ENCODE measurements around the gene HSPBP1.

The HSPBP1 gene

GRCh38 chr19:55284405-55285058 is 4.6 kb upstream of the HSPBP1 start:
- no peak for TF ChIP-seq CTCF (IDR thresholded peaks at IDR 0.05; ENCODE audit: low read length, missing control alignments)
- no peak for DNase-seq (ENCODE audit: low read depth)
- H3K4me3 ChIP-seq (replicated peaks; ENCODE audit: low read depth, low read length) = peak overlapping the region; percentile 51

GRCh38 chr19:55283548-55284377 is 3.9 kb upstream of the HSPBP1 start, which contains the start of gene BRSK1:
TSS of gene BRSK1 (plus strand) at chr19:55283997. CDS start at chr19:55284443, 446 bp downstream.
- no peak for TF ChIP-seq CTCF (IDR thresholded peaks at IDR 0.05; ENCODE audit: low read length, missing control alignments)
- peak; percentile 60 for DNase-seq (ENCODE audit: low read depth)
- peak within 1 kb of the TSS; percentile 51 for H3K4me3 ChIP-seq (replicated peaks; ENCODE audit: low read depth, low read length)

- no peak for TF ChIP-seq CTCF (IDR thresholded peaks at IDR 0.05; ENCODE audit: low read length, missing control alignments)
- peak overlapping the region; percentile 91 for H3K4me3 ChIP-seq (replicated peaks; ENCODE audit: low read depth, low read length)
- DNase-seq (ENCODE audit: low read depth) = no peak
These were observed 570 bp downstream of the HSPBP1 start for GRCh38 chr19:55279340-55279739.

- TF ChIP-seq CTCF (IDR thresholded peaks at IDR 0.05; ENCODE audit: low read length, missing control alignments) = no peak
- no peak for DNase-seq (ENCODE audit: low read depth)
- peak overlapping the region; percentile 91 for H3K4me3 ChIP-seq (replicated peaks; ENCODE audit: low read depth, low read length)
These were observed 1.3 kb downstream of the HSPBP1 start for GRCh38 chr19:55278391-55279135.

GRCh38 chr19:55277494-55277893 is 2.4 kb downstream of the HSPBP1 start:
- no peak for DNase-seq (ENCODE audit: low read depth)
- no peak for TF ChIP-seq CTCF (IDR thresholded peaks at IDR 0.05; ENCODE audit: low read length, missing control alignments)
- no peak overlapping the region for H3K4me3 ChIP-seq (replicated peaks; ENCODE audit: low read depth, low read length)

- H3K4me3 ChIP-seq (replicated peaks; ENCODE audit: low read depth, low read length) = no peak overlapping the region
- TF ChIP-seq CTCF (IDR thresholded peaks at IDR 0.05; ENCODE audit: low read length, missing control alignments) = no peak
- no peak for DNase-seq (ENCODE audit: low read depth)
These were observed 3.0 kb downstream of the HSPBP1 start for GRCh38 chr19:55276720-55277430.

Measured in fibroblast of pulmonary artery (primary cell).